RWPE1 (cell line): ENCODE results near the gene MED26.
A peak's percentile ranks its signal among the peaks of the same experiment; 100 is the strongest.

ENCODE experiments used
- CTCF ChIA-PET: fragments of 350-600 bp; sonication (Branson Sonifier 250); formaldehyde crosslinking; extraction: SDS; loops from one replicate; lab custom pipeline; 2021; lab: Yijun Ruan, JAX
- POLR2A ChIA-PET: fragments of 400-600 bp; formaldehyde crosslinking; extraction: SDS; loops from one replicate; lab custom pipeline; 2020; ENCODE audit warnings: antibody characterized with exemption; ENCODE audit not compliant: low non-redundant PET; lab: Yijun Ruan, JAX
- DNase-seq: peaks from one replicate; pipeline ENCODE4 v3.0.0; 2012; ENCODE audit warnings: low spot score
- H3K27ac ChIP-seq: fragments of 450-650 bp; 2 replicates; pipeline ENCODE4 v1.5.1; 2017
- TF ChIP-seq, protein P1 (sequence below): fragments of 450-650 bp; conservative IDR thresholded peaks from 2 replicates; pipeline ENCODE4 v1.5.1; 2017; ENCODE audit warnings: low read depth, mild to moderate bottlenecking

The MED26 gene

GRCh38 chr19:16637535-16637934 lies 9.5 kb upstream of the MED26 start:
- H3K27ac ChIP-seq, result no peak overlapping the region
- ChIA-PET POLR2A (interaction anchor here (1.0 kb wide), 1 partner anchor 8 kb away, joined by 3 read pairs; no protein-coding TSS in a partner anchor), CTCF (no interaction called here)
- DNase-seq, result no peak
- TF ChIP-seq, protein P1, sequence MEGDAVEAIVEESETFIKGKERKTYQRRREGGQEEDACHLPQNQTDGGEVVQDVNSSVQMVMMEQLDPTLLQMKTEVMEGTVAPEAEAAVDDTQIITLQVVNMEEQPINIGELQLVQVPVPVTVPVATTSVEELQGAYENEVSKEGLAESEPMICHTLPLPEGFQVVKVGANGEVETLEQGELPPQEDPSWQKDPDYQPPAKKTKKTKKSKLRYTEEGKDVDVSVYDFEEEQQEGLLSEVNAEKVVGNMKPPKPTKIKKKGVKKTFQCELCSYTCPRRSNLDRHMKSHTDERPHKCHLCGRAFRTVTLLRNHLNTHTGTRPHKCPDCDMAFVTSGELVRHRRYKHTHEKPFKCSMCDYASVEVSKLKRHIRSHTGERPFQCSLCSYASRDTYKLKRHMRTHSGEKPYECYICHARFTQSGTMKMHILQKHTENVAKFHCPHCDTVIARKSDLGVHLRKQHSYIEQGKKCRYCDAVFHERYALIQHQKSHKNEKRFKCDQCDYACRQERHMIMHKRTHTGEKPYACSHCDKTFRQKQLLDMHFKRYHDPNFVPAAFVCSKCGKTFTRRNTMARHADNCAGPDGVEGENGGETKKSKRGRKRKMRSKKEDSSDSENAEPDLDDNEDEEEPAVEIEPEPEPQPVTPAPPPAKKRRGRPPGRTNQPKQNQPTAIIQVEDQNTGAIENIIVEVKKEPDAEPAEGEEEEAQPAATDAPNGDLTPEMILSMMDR, result no peak

DNA sequence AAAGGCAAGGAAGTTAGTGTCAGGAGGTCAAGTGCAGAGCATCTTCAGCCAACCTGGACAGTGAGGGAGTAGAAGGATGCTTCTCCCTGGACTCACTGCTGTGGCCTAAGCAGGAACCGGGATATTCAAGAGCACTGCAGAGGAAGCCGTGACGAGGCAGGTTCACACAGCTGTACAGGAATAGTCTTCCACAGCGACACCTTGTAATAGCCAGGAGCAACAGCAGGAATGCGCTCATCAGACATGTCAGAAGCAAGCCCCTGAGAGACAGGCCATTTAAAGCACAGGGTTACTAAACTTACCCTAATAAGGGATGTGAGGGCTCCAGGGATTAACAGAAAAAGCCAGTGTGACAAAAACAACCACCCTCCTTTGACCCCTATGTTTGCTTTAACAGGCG lies 3.5 kb upstream of the MED26 start:
- TF ChIP-seq, protein P1, result no peak
- no peak for DNase-seq
- peak overlapping the region; percentile 23 for H3K27ac ChIP-seq
- POLR2A ChIA-PET, result no interaction called here
- CTCF ChIA-PET, result no interaction called here

GRCh38 chr19:16628984-16629691 lies 1.1 kb upstream of the MED26 start:
- TF ChIP-seq, protein P1, result no peak
- CTCF ChIA-PET, result interaction anchor here (0.6 kb wide), 1 partner anchor 60 kb away, joined by 4 read pairs; no protein-coding TSS in a partner anchor
- DNase-seq, result peak; percentile 26
- H3K27ac ChIP-seq, result peak overlapping the region; percentile 93
- POLR2A ChIA-PET, result interaction anchor here (0.7 kb wide), 1 partner anchor 9 kb away, joined by 3 read pairs; no protein-coding TSS in a partner anchor

- peak overlapping the region; percentile 93 for H3K27ac ChIP-seq
- TF ChIP-seq, protein P1, result no peak
- DNase-seq, result peak; percentile 13
- POLR2A ChIA-PET, result interaction anchor here (0.8 to 1.0 kb wide), 2 partner anchors 10 to 55 kb away, joined by 3 read pairs; no protein-coding TSS in a partner anchor
- CTCF ChIA-PET, result interaction anchor here (0.5 kb wide), 1 partner anchor 85 kb away, joined by 6 read pairs; no protein-coding TSS in a partner anchor
Measured at GRCh38 chr19:16627928-16628182, 149 bp downstream of the MED26 start.

DNA sequence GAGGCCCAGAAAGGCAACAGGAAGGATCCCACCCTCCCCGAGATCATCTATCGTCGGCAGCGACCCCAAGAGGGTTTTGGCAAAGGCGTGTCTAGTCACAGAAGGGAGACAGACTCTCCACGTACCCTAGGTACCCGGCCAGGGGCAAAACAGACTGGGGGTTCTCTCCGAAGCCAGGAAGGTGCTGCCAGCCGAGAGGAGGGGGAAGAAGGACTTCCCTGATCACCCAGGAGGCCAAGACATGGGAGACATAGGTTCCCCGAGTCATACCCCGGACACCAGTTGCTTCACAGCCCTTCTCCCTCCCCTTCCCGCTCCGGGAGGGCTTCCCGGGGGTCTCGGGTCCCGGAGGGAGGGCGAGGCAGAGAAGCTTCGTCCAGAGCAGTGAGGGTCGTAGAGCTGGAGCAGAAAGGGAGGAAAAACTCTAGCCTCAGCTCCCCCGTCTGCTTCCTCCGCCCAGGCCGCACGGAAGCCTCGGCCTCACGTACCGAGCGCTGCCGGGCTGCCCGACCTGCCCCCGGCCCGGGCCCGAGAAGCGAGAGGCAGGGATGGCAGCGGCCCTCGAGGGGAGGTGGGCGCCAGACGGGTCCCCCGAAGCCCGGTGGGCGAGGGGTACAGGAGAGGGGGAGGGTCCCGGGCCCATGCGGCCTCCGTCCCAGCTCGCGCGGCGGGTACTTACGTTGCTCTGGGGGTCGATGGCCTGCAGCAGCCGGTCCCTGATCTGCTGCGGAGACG lies 644 bp downstream of the MED26 start:
- TF ChIP-seq, protein P1, result no peak
- CTCF ChIA-PET, result interaction anchor here (0.5 to 0.7 kb wide), 2 partner anchors 79 to 85 kb away, joined by 4 to 6 read pairs; no protein-coding TSS in a partner anchor
- H3K27ac ChIP-seq, result peak overlapping the region; percentile 93
- DNase-seq, result peak; percentile 25
- POLR2A ChIA-PET, result interaction anchor here (0.5 to 1.0 kb wide), 2 partner anchors 11 to 23 kb away, joined by 3 to 9 read pairs; no protein-coding TSS in a partner anchor

DNA sequence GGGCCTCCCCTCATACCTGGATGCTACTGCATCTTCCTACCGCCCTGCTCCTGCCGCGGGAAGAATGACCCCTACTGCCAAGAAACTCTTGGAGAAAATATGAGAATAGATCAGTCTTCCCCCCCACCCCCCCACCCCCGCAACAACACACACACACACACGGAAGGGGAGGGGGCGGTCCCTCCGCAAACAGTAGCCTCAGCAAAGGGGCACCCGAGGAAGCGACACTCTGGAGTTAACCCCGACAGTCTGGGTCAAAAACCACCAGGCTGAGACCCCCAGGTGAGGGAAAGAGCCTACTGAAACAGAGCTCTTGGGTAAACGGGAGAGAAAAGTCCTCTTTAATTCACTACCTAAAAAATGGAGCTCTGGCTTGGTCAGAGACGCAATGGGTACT lies 1.2 kb downstream of the MED26 start:
- CTCF ChIA-PET, result interaction anchor here (0.7 kb wide), 1 partner anchor 78 kb away, joined by 4 read pairs; no protein-coding TSS in a partner anchor
- POLR2A ChIA-PET, result interaction anchor here (0.5 kb wide), 1 partner anchor 23 kb away, joined by 9 read pairs; no protein-coding TSS in a partner anchor
- TF ChIP-seq, protein P1, result no peak
- peak; percentile 53 for DNase-seq
- peak overlapping the region; percentile 93 for H3K27ac ChIP-seq
